ENCODE data around the gene FBL.

DNA sequence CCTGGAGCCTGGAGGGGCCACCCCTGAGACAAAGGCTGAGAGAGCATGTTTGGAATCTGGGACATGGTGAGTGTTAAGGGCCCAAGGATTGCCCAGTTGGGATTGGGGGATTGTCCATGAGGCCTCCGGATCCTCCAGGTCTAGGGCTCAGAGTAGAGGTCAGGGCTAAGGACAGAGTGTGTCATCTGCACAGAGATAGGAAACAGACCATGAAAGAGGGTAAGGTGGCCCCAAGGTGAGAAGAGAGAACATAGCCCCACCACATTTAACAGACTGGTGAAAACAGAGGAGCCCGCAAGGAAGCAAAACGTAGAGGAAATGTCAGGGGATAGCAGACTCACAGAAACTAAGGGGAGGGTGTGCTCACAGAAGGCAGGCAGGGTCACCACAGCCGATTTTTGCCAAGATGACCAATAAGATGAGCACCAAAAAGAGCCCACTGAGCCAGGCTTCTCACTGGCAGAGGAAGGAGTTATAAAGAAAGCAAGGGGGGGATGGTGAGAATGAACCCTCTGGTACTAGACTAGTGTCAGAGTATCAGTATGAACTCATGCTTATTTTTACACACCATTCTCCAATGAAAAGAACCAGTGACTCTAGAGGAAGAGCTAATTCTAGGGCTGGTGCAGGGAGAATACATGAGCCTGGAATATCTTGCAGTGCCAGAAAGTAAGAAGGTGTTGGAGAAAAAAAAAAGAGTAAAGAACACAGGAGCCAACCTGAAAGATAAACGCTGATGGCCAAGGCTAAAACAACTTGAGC lies 29.7 kb downstream of the FBL start:
- TF ChIP-seq, protein P1, sequence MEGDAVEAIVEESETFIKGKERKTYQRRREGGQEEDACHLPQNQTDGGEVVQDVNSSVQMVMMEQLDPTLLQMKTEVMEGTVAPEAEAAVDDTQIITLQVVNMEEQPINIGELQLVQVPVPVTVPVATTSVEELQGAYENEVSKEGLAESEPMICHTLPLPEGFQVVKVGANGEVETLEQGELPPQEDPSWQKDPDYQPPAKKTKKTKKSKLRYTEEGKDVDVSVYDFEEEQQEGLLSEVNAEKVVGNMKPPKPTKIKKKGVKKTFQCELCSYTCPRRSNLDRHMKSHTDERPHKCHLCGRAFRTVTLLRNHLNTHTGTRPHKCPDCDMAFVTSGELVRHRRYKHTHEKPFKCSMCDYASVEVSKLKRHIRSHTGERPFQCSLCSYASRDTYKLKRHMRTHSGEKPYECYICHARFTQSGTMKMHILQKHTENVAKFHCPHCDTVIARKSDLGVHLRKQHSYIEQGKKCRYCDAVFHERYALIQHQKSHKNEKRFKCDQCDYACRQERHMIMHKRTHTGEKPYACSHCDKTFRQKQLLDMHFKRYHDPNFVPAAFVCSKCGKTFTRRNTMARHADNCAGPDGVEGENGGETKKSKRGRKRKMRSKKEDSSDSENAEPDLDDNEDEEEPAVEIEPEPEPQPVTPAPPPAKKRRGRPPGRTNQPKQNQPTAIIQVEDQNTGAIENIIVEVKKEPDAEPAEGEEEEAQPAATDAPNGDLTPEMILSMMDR (conservative IDR thresholded peaks at IDR 0.05; ENCODE audit: low read length) = no peak
- no peak for TF ChIP-seq EZH2phosphoT487 (IDR thresholded peaks at IDR 0.05; ENCODE audit: borderline replicate concordance)
